Keratinocyte (primary cell): ENCODE data around the gene CHD2. TPM values are rescaled to one million over a fixed set of nuclear protein-coding genes. Genes with fewer than 3 reads are reported as not detected.
A peak's percentile ranks its signal among the peaks of the same experiment; 100 is the strongest.

Experiments
- DNase-seq: peaks from one replicate; pipeline ENCODE4 v3.0.0-alpha.2; 2011; ENCODE audit warnings: low read depth, missing footprints, low spot score
- FAIRE-seq: peaks from 2 replicates; lab custom pipeline; 2011; peaks lifted over from hg19 to GRCh38; lab: Jason Lieb, UNC
- H2AFZ ChIP-seq: 2 replicates; pipeline ENCODE4 v1.6.0; 2012; ENCODE audit warnings: low read length, control low read depth, inconsistent platforms; ENCODE audit not compliant: control insufficient read depth
- H3K27ac ChIP-seq: 2 replicates; pipeline ENCODE4 v1.5.1; 2011; ENCODE audit warnings: low read length; ENCODE audit not compliant: control insufficient read depth, insufficient read depth
- H3K27me3 ChIP-seq: 3 replicates; pipeline ENCODE4 v1.6.0; 2011; ENCODE audit warnings: low read length; ENCODE audit not compliant: control insufficient read depth, insufficient read depth; ENCODE audit errors: extremely low read depth
- H3K36me3 ChIP-seq, 2 experiments: 2 replicates in 1 of 2; 3 replicates in 1 of 2; pipeline ENCODE4 v1.5.1; 2011; ENCODE audit warnings: low read length in 2 of 2, mild to moderate bottlenecking in 1 of 2; ENCODE audit not compliant: control insufficient read depth in 2 of 2, insufficient read depth in 2 of 2; ENCODE audit errors: extremely low read depth in 1 of 2
- H3K4me1 ChIP-seq: 3 replicates; pipeline ENCODE4 v1.5.1; 2011; ENCODE audit warnings: low read length; ENCODE audit not compliant: control insufficient read depth, insufficient read depth; ENCODE audit errors: extremely low read depth
- H3K4me2 ChIP-seq: 3 replicates; pipeline ENCODE4 v1.6.0; 2011; ENCODE audit warnings: low read depth, low read length; ENCODE audit not compliant: control insufficient read depth, insufficient read depth; ENCODE audit errors: extremely low read depth
- H3K4me3 ChIP-seq, 3 experiments: fragments of 200-600 bp in 1 of 3; sonication (generic) in 1 of 3; 2 replicates in 2 of 3; 3 replicates in 1 of 3; pipeline ENCODE4 v1.5.1; 2011 to 2016; ENCODE audit warnings: low read length in 3 of 3, mild to moderate bottlenecking in 3 of 3, control low read depth in 2 of 3, inconsistent platforms in 1 of 3, low read depth in 1 of 3, mixed read lengths in 1 of 3, mixed run types in 1 of 3, moderate library complexity in 1 of 3; ENCODE audit not compliant: control insufficient read depth in 2 of 3, insufficient read depth in 2 of 3; ENCODE audit errors: extremely low read depth in 1 of 3
- H3K79me2 ChIP-seq: 2 replicates; pipeline ENCODE4 v1.6.0; 2012; ENCODE audit warnings: low read length; ENCODE audit not compliant: control insufficient read depth, insufficient read depth
- H3K9ac ChIP-seq: 3 replicates; pipeline ENCODE4 v1.6.0; 2011; ENCODE audit warnings: low read length; ENCODE audit not compliant: control insufficient read depth, insufficient read depth; ENCODE audit errors: extremely low read depth
- H3K9me1 ChIP-seq: 3 replicates; pipeline ENCODE4 v1.6.0; 2011; ENCODE audit warnings: low read length; ENCODE audit not compliant: control insufficient read depth, insufficient read depth; ENCODE audit errors: extremely low read depth
- H3K9me3 ChIP-seq: 2 replicates; pipeline ENCODE4 v1.5.1; 2012; ENCODE audit warnings: low read depth, low read length; ENCODE audit not compliant: control insufficient read depth
- H4K20me1 ChIP-seq: 3 replicates; pipeline ENCODE4 v1.6.0; 2011; ENCODE audit warnings: low read length; ENCODE audit not compliant: control insufficient read depth, insufficient read depth; ENCODE audit errors: extremely low read depth
- EZH2 ChIP-seq: IDR thresholded peaks from one replicate; pipeline ENCODE4 v1.6.1; 2012; ENCODE audit warnings: inconsistent platforms, mild to moderate bottlenecking, low read length, moderate library complexity
- dilution Hi-C: fragments of 300-500 bp; cut with MboI; formaldehyde crosslinking; loops from one replicate; pipeline ENCODE4 v1.7.0; 2020; ENCODE audit warnings: low sequenced_read_pairs; ENCODE audit not compliant: extremely low pct_ligation_motif_present
- polyA plus RNA-seq, 5 experiments: library from polyadenylated mRNA; depleted of rRNA in 3 of 5; stranded (reverse) in 3 of 5; stranded (forward) in 1 of 5; unstranded in 1 of 5; fragments of >200 nt; gene quantifications; 1 replicate in 1 of 5; 2 replicates in 3 of 5; 3 replicates in 1 of 5; pipeline versions ENCODE4 v1.2.1 to v1.2.3, GENCODE V29; 2011 to 2012; ENCODE audit warnings: missing spikeins in 2 of 5, low read depth in 1 of 5, low replicate concordance in 1 of 5
- TF ChIP-seq, protein P1 (sequence below), 3 experiments: IDR thresholded peaks in 1 of 3; conservative IDR thresholded peaks in 1 of 3; optimal IDR thresholded peaks in 1 of 3; 2 replicates in 2 of 3; 3 replicates in 1 of 3; pipeline versions ENCODE3 to v1.5.1; 2011; ENCODE audit warnings: low read length in 3 of 3, mild to moderate bottlenecking in 3 of 3, moderate library complexity in 2 of 3, control low read depth in 1 of 3, inconsistent platforms in 1 of 3; ENCODE audit not compliant: insufficient read depth in 2 of 3; ENCODE audit errors: extremely low read depth in 1 of 3

The CHD2 gene
- polyA plus RNA-seq, 1 donor (not counting 4 experiments of a cell fraction or from before 2014, with no cell fraction given), result 62.0 TPM

DNA sequence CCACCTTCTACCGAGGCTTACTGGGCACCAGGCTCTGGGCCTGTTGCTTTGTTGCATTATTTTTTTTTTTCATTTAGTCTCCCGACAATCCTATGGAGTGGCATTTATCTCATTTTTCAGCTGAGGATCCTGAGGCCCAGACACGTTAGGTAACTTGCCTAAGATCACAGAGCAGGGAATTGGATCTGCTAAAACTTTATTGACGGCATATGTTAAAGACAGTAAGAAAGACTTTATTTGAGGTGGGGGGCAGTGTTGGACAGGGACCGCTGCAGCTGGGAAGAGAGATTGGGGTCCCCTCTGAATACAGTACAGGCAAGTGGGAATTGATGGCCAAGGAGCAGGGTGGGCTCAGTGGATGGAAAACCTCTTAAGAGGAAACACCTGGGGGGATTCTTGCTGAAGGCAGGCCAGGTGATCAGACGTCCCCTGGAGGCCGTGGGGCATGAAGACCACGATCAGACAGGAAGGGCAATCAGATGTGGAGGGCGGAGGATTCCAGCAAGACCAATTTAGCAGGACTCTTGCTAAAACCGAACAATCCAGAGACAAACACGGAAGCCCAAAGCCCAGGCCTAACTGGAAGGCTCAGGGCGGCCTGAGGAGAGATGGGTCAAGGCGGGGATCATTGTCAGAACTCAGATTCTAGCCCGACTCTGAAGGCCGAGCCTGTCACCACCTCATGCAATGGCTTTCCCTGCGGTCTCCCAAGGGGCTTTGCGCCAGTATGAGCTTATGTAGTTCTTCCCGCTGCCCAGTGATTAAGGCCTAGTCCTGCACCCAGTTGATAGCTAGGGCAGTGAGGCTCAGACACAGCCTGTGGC lies 135.2 kb downstream of the CHD2 start:
- Histone ChIP-seq H3K9ac (no peak overlapping the region), H3K4me1 (peaks cover 10% of the 10 kb centered on the region), H3K9me3 (no peaks in the 10 kb centered on the region), H3K27ac (no peak overlapping the region), H3K36me3 (no peaks in the 10 kb centered on the region), H3K27me3 (peaks cover under 1% of the 10 kb centered on the region), H3K79me2 (no peaks in the 10 kb centered on the region), H3K4me2 (no peak overlapping the region), H3K4me3 (no peak overlapping the region), H4K20me1 (no peaks in the 10 kb centered on the region), H2AFZ (no peak overlapping the region), H3K9me1 (no peaks in the 10 kb centered on the region)
- DNase-seq, result no peak
- TF ChIP-seq, protein P1, sequence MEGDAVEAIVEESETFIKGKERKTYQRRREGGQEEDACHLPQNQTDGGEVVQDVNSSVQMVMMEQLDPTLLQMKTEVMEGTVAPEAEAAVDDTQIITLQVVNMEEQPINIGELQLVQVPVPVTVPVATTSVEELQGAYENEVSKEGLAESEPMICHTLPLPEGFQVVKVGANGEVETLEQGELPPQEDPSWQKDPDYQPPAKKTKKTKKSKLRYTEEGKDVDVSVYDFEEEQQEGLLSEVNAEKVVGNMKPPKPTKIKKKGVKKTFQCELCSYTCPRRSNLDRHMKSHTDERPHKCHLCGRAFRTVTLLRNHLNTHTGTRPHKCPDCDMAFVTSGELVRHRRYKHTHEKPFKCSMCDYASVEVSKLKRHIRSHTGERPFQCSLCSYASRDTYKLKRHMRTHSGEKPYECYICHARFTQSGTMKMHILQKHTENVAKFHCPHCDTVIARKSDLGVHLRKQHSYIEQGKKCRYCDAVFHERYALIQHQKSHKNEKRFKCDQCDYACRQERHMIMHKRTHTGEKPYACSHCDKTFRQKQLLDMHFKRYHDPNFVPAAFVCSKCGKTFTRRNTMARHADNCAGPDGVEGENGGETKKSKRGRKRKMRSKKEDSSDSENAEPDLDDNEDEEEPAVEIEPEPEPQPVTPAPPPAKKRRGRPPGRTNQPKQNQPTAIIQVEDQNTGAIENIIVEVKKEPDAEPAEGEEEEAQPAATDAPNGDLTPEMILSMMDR (optimal IDR thresholded peaks at IDR 0.05 in 1 of 3, IDR thresholded peaks at IDR 0.05 in 1 of 3, conservative IDR thresholded peaks at IDR 0.05 in 1 of 3; ENCODE audit: extremely low read depth in 1 of 3, insufficient read depth in 2 of 3, low read length in 3 of 3), result no peak
- no peak for TF ChIP-seq EZH2
- no peak for FAIRE-seq
- dilution Hi-C loops, result no loop called here

DNA sequence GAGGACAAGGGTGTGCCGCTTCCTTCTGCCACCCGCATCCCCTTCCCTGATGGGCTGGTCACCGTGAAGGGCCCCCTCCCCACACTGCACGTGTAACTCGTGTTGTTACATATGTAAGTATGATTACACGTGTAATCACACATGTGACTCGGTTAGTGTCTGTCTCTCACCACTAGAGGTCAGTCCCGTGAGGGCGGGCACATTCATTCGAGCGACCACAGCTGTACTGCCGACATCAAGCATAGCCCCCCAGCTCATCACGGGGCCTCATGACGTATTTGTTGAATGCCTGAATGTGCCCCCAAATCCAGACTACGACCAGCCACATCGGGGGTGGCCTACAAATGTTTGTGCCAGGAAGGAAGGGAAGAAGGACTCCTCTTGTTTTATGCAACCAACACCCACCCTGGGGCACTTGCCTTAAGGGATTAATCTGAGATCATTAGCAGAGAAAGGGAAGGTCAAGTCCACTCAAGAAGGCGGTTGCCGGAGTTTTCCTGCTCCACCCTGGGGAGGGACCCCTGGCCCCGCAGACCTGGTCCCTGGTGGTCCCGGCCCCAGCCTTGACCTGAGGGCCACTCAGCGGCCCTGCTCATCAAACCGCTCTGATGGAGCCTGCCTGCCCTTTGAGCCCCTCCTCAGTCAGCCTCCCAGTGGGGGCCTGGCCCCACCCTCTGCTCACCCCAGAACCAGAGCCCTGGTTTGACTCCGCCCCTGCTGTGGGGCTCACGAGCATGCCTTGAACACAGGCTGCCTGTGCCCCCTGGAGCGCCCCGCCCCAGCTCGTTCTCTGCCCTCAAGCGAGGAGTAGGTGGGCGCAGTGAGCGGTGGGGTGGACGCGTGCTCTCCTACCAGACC lies 136.1 kb downstream of the CHD2 start:
- no peaks in the 10 kb centered on the region for H3K9me1 ChIP-seq
- H3K27ac ChIP-seq, result no peak overlapping the region
- DNase-seq (no peak), FAIRE-seq (no peak)
- H3K27me3 ChIP-seq, result peaks cover 8% of the 10 kb centered on the region
- H3K79me2 ChIP-seq, result no peaks in the 10 kb centered on the region
- no peaks in the 10 kb centered on the region for H3K9me3 ChIP-seq
- H3K9ac ChIP-seq, result no peak overlapping the region
- no peak overlapping the region for H3K4me2 ChIP-seq
- dilution Hi-C loops, result no loop called here
- H2AFZ ChIP-seq, result no peak overlapping the region
- H4K20me1 ChIP-seq, result no peaks in the 10 kb centered on the region
- TF ChIP-seq, protein P1 (optimal IDR thresholded peaks at IDR 0.05 in 1 of 3, IDR thresholded peaks at IDR 0.05 in 1 of 3, conservative IDR thresholded peaks at IDR 0.05 in 1 of 3; ENCODE audit: extremely low read depth in 1 of 3, insufficient read depth in 2 of 3, low read length in 3 of 3), result peak; percentile 44 to 71 (median 50)
- no peak for TF ChIP-seq EZH2
- H3K36me3 ChIP-seq, result no peaks in the 10 kb centered on the region
- no peak overlapping the region for H3K4me3 ChIP-seq
- H3K4me1 ChIP-seq, result peaks cover 7% of the 10 kb centered on the region
